ENCODE results near the gene VAMP8.
A peak's percentile ranks its signal among the peaks of the same experiment; 100 is the strongest.
"Not testable (repeated sequence)": the region's sequence is repeated elsewhere in the genome, so short reads cannot be mapped to it uniquely, and the experiment has no call there.

VAMP8 gene

DNA sequence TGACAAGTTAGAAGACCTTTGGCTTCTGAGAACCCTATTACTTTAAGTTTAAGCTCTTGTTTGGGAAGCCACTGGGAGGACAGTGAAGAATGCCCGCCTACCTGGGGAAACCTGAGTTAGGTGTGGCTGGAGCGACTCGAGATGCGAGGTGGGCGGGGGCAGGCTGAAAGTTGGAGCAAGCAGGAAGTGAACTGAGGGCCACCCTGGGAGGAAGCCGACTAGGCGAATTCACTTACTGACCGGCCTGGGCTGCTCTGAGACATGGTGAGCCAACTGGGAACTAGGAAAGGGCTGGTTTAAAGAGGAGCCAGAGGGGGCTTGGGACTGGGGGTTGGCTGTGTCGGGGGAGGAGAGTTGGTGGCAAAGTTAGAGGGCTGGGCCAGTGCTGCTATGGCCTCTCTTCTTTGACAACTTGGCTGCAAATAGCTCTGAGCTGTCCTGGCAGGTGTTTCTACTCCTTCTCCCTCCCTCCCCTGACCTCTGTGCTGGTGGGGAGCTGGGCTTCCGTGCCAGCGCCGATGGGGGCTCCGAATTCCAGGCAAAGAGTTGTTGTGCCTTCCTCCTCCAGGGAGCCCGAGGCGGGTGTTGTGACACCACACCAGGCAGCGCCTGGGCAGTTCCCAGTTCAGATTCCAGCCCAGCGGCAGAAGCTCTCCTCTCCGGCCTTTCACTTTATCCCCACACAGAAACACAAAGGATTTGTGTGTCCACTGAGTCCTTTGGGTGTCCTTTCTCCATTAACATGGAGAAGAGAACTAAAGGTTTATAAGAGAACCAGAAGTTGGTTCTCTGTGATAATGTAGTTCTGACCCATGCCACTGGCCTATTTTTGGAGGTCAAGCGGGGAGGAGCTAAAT, at the start of gene VAMP8:
Gene VAMP8 (plus strand): TSS at position 201 of the 857 bp plus-strand sequence. CDS start 61 bp downstream, at position 262.
- DNase-seq: peak; percentile 64

- no peak for DNase-seq
Measured at GRCh38 chr2:85527787-85528186, 49.6 kb upstream of the VAMP8 start.

GRCh38 chr2:85528355-85528754, 49.0 kb upstream of the VAMP8 start:
- no peak for DNase-seq

GRCh38 chr2:85529809-85530208, 47.6 kb upstream of the VAMP8 start:
- DNase-seq: no peak

DNA sequence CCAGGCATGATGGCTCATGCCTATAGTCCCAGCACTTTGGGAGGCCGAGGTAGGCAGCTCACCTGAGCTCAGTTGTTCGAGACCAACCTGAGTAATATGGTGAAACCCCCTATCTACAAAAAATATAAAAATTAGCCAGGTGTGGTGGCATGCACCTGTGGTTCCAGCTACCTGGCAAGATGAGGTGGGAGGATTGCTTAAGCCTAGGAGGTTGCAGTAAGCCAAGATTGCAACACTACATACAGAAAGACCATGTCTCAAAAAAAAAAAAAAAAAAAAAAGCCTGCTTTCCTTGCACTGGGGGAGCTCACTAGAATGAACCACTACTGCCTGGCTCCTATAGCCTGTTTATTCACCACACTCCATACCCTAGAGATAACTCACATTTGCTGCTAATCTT, 45.8 kb upstream of the VAMP8 start:
- no peak for DNase-seq

DNA sequence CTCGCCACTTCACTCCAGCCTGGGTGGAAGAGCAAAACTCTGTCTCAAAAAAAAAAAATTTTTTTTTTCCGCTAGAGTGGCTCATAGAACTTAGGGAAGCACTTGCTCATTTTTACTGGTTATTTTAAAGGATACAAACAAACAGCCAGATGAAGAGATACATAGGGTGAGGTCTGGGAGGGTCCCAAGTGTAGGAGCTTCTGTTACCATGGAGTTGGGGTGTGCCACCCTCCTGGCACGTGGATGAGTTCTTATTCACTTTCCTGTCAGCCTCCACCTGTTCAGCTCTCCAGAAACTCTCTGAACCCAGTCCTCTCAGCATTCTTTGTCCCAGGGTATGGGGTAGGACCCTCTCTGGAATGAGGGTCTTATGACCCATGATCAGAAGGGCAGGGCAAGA, 43.3 kb upstream of the VAMP8 start:
- no peak for DNase-seq

DNA sequence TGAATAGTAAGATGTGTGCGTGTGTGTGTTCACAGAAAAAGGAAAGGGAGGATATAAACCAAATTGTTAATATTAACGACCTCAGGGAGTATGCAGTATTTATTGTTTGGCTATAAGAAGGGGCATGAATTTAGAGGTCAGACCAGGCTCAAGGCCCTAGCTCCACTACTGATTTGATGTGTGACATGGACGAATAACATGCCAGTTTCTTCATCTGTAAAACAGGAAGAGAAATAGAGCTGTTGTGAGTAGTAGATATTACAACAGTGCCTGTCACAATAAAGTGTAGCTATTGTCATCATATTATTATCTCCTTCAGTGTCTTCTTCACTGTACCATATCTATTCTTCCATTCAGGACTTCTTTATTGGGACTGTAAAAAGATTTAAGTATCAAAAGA, 42.5 kb upstream of the VAMP8 start:
- DNase-seq: no peak

DNA sequence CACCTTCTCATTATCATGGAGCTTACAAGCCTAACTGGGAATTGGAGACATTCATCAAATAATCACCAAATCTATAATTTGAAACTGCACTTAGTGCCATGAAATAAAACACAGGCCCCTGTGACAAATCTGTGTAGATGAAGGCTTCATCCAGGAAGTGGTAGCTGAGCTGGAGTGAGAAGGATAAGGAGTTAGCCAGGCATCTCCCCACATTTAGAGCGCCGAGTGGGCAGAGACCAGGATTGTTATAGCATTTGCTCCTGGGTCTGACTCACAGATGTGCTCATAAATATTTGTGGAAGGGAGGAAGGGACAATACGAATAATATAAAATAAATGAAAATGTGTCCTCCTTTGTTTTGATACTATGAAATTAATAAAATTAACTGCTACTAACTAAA, 40.9 kb upstream of the VAMP8 start:
- DNase-seq: no peak

GRCh38 chr2:85537600-85538506, 39.5 kb upstream of the VAMP8 start:
- DNase-seq: peak; percentile 41

- peak; percentile 90 for DNase-seq
Measured at GRCh38 chr2:85538507-85539360, 38.7 kb upstream of the VAMP8 start, which contains the start of gene MAT2A. Gene MAT2A, plus strand, starts transcription at chr2:85539168. Its CDS starts 120 bp downstream, at chr2:85539288.

GRCh38 chr2:85539361-85540132, 37.8 kb upstream of the VAMP8 start:
- peak; percentile 80 for DNase-seq

DNA sequence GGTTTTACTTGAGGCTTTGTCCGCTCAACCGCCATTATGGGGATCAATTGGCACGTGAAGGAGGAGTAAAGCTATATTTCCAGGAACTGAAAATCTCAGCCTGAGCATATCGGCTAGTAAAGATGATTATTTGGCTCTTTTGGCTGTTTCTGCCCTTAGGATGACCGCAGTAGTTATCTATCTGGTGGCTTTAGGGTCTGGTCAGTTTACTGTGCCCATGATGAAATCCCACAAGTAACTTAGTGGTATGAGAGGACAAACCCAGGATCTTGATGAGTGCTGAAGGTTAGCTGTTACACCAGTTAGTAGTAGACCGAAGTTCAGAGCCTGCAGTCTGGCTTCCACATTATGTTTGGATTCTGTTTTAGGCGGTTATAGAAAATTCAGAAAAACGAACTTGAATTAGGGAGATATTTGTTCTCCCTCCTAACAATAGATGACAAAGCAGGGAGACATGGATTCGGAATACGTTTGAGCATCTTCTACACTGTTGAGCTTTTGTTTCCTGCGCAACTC, 37.2 kb upstream of the VAMP8 start:
- no peak for DNase-seq

GRCh38 chr2:85541262-85541661, 36.1 kb upstream of the VAMP8 start:
- DNase-seq: no peak

DNA sequence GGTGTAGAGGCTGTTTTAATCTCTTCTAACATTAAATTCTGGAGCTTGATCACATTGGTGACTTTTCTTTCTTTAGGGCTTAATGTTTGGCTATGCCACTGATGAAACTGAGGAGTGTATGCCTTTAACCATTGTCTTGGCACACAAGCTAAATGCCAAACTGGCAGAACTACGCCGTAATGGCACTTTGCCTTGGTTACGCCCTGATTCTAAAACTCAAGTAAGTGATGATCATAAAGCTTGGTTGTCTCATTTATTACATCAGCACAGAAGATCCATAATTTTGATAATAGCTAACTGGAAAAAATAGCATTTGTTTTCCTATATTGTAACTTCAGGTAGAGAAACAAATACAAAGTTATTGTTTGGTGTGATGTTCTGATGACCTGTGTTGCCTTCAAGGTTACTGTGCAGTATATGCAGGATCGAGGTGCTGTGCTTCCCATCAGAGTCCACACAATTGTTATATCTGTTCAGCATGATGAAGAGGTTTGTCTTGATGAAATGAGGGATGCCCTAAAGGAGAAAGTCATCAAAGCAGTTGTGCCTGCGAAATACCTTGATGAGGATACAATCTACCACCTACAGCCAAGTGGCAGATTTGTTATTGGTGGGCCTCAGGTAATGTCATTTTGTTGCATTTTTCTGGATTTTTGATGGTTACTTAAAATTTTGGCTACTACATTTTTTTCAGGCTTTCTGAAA, 35.5 kb upstream of the VAMP8 start:
- no peak for DNase-seq

GRCh38 chr2:85542777-85543176, 34.6 kb upstream of the VAMP8 start:
- DNase-seq: no peak

DNA sequence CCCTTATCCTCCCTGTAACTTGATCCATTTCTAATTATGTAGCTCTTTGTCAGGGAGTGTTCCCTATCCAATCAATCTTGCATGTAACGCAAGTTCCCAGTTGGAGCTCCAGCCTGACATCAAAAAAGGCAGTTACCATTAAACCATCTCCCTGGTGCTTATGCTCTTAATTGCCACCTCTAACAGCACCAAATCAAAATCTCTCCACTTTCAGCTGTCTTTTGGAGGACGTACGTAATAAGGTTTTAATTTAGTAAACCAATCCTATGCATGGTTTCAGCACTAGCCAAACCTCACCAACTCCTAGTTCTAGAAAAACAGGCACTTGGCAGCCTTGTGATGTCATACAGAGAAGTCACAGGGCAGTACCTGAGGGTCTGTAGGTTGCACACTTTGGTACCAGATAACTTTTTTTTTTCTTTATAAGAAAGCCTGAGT, 33.1 kb upstream of the VAMP8 start:
- not testable (repeated sequence) for DNase-seq

DNA sequence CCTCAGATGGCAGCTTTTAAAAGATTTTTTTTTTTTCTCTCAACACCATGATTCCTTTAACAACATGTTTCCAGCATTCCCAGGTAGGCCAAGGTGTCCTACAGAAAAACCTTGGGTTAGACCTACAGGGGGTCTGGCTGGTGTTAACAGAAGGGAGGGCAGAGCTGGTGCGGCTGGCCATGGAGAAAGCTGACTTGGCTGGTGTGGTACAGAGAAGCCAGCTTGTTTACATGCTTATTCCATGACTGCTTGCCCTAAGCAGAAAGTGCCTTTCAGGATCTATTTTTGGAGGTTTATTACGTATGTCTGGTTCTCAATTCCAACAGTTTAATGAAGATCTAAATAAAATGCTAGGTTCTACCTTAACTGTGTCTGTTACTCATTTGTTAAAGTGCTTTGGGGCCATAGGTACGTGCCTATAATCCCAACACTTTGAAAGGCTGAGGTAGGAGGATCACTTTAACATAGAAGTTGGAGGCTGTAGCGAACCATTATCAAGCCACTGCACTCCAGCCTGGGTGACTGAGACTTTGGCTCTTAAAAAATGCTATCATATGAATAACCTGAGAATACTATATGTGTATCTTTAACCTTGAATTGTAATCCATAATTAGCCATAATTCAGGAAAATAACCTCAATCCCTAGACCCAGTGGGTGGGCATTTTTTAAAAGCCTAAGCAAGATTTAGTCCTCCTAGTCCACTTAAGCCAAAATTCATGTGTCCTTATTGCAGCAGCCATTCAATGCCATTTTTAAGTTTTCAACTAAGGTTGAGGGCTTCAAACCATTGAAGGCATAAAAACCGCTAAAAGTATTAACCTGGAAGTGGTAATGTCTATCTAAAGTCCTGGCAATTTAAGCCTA, 32.2 kb upstream of the VAMP8 start:
- DNase-seq: not testable (repeated sequence)

DNA sequence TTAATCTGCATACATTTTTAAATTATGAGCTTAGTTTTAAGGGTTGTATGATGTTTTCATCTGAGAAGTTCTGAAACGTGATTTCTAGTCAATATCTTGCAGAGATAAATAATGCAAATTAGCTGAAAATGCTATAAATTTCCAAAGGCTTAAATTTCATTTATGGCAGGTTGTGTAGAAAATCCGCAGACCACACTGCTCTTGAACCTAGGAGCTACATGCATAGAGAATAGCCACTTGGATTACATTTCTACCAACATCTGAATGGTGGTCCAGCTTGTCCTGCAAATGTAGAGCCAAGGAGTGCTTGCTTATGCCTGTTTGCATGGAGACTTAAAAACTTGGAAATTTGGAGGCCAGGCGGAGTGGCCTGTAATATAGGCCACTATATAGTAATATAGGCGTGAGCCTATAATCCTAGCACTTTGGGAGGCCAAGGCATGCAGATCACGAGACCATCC, 31.6 kb upstream of the VAMP8 start:
- DNase-seq: no peak

- DNase-seq: no peak
Measured at GRCh38 chr2:85547089-85547858, 30.1 kb upstream of the VAMP8 start.
